GM12892 (cell line): Measurements from ENCODE around the gene HAPLN3.

Experiments used
- DNase-seq: peaks from one replicate; pipeline ENCODE4 v3.0.0; 2011; ENCODE audit not compliant: insufficient read length
- FAIRE-seq: peaks from 2 replicates; lab custom pipeline; 2011; peaks lifted over from hg19 to GRCh38; lab: Jason Lieb, UNC
- POLR2A ChIP-seq: IDR thresholded peaks from 2 replicates; pipeline ENCODE4 v1.6.1; 2011; ENCODE audit warnings: low read depth, low read length, control low read depth
- POLR2AphosphoS5 ChIP-seq: IDR thresholded peaks from 2 replicates; pipeline ENCODE4 v1.6.1; 2011; ENCODE audit warnings: low read depth, low read length, control low read depth
- TAF1 ChIP-seq: IDR thresholded peaks from 2 replicates; pipeline ENCODE4 v1.6.1; 2011; ENCODE audit warnings: low read depth, mild to moderate bottlenecking, control low read depth, low read length, borderline replicate concordance

Gene HAPLN3

GRCh38 chr15:88843334-88843733, 52.0 kb downstream of the HAPLN3 start:
- no peak for DNase-seq
- TF ChIP-seq TAF1 = no peak
- TF ChIP-seq POLR2A = no peak
- no peak for TF ChIP-seq POLR2AphosphoS5
- FAIRE-seq = no peak

DNA sequence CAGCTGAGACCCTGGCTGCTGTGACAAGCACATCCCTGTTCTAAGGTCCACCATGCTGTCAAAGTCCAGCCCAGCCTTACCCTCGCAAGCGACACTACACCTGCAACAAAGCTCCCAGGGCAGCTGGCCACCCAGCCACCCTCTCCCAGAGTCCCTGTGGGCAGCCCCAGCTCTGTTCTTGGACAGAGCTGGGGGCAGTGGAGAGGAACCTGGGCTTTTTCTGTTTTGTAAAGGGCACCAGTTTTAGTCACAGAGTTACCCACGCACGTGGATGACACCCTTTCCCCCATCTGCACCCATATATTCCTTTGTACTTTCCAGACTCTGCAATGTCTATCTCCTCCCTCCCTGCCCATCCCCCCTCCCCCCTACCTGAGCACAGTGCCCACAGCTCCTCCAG, 53.2 kb downstream of the HAPLN3 start:
- no peak for FAIRE-seq

DNA sequence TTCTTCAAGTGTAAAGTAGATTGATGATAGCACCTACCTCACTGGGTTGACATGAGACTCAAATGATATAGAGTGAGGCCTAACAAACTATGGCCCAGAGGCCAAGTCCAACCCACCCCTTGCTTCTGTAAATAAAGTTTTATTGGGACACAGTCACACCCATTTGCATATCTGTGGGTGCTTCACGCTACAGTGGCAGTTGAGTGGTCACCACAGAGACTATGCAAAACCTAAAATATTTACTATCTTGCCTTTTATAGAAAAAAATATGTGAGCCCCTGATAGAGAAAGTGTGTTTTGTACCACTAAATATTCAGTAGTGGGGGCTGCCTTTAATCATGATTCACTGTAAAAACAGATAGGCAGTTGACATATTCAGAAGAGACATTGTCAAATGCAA, 54.1 kb downstream of the HAPLN3 start:
- FAIRE-seq (no peak), DNase-seq (no peak)
- TF ChIP-seq POLR2AphosphoS5 = no peak
- no peak for TF ChIP-seq POLR2A
- TF ChIP-seq TAF1 = no peak

More for the DNA sequence above, 53.2 kb downstream of the HAPLN3 start:
- no peak for DNase-seq
- TF ChIP-seq POLR2A = no peak
- TF ChIP-seq TAF1 = no peak
- TF ChIP-seq POLR2AphosphoS5 = no peak

GRCh38 chr15:88839961-88840360, 55.4 kb downstream of the HAPLN3 start:
- TF ChIP-seq POLR2AphosphoS5 = no peak
- TF ChIP-seq TAF1 = no peak
- TF ChIP-seq POLR2A = no peak
- FAIRE-seq (no peak), DNase-seq (no peak)

- FAIRE-seq (no peak), DNase-seq (no peak)
- TF ChIP-seq POLR2A = no peak
- no peak for TF ChIP-seq POLR2AphosphoS5
- TF ChIP-seq TAF1 = no peak
These were observed 56.2 kb downstream of the HAPLN3 start for GRCh38 chr15:88839146-88839545.

- TF ChIP-seq POLR2AphosphoS5 (no peak), TAF1 (no peak), POLR2A (no peak)
- FAIRE-seq (no peak), DNase-seq (no peak)
These were observed 56.7 kb downstream of the HAPLN3 start for GRCh38 chr15:88838667-88839066.

DNA sequence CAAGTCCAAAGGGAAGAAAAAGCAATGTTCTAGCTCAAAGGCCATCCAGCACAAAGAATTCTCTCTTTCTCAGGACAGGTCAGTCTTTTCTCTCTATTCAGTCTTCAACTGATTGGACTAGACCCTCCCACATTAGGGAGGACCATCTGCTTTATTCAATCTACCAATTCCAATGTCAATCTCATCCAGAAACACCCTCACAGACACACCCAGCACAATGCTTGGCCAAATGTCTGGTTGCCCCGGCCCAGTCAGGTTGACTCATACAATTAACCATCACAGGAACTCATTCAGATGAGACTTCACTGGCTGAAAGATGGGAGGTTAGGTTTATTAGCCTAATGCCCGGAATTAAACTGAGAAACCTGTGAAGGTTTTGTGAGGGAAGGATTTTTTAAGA, 59.7 kb downstream of the HAPLN3 start:
- TF ChIP-seq POLR2AphosphoS5 (no peak), TAF1 (no peak), POLR2A (no peak)
- no peak for DNase-seq
- FAIRE-seq = no peak

- FAIRE-seq (no peak), DNase-seq (no peak)
- TF ChIP-seq TAF1 = no peak
- no peak for TF ChIP-seq POLR2AphosphoS5
- no peak for TF ChIP-seq POLR2A
These were observed 60.2 kb downstream of the HAPLN3 start for GRCh38 chr15:88835119-88835518.

GRCh38 chr15:88834211-88834812, 61.0 kb downstream of the HAPLN3 start:
- FAIRE-seq (peak; percentile 27), DNase-seq (no peak)
- TF ChIP-seq POLR2A = no peak
- TF ChIP-seq POLR2AphosphoS5 = no peak
- no peak for TF ChIP-seq TAF1

GRCh38 chr15:88833731-88834100, 61.6 kb downstream of the HAPLN3 start:
- DNase-seq = no peak
- no peak for TF ChIP-seq TAF1
- TF ChIP-seq POLR2A = no peak
- TF ChIP-seq POLR2AphosphoS5 = no peak
- FAIRE-seq = no peak

GRCh38 chr15:88832820-88833730, 62.3 kb downstream of the HAPLN3 start:
- FAIRE-seq = no peak
- TF ChIP-seq TAF1 (no peak), POLR2AphosphoS5 (no peak), POLR2A (no peak)
- DNase-seq = no peak

DNA sequence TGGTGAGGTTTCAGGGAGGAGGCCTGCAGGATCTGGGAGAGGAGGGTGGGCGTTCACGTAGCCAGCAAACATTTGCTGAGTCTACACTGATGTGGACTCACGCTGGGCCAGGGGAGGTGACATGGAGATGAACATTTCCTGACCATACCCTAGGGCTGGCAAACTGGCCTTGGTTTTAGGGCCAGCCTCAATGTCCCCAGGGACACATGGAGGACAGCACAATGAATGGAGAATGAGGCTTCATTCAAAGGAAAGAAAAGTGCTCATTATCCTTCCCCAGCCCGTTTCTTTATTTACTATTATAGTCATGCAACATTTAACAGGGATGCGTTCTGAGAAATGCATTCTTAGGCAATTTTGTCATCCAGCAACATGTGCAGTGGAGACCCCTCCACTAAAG, 65.3 kb downstream of the HAPLN3 start:
- DNase-seq = no peak
- no peak for FAIRE-seq

More for the DNA sequence above, 65.3 kb downstream of the HAPLN3 start:
- TF ChIP-seq POLR2AphosphoS5 (no peak), TAF1 (no peak), POLR2A (no peak)
